NCI-H748 (cell line): ENCODE data around the gene USP10.
A peak's percentile ranks its signal among the peaks of the same experiment; 100 is the strongest.
"Not testable (repeated sequence)": the region's sequence is repeated elsewhere in the genome, so short reads cannot be mapped to it uniquely, and the experiment has no call there.

ENCODE experiments used
- DNase-seq: peaks from one replicate; lab custom pipeline; 2025; ENCODE audit not compliant: unreplicated experiment; lab: John Stamatoyannopoulos, UW

The USP10 gene

DNA sequence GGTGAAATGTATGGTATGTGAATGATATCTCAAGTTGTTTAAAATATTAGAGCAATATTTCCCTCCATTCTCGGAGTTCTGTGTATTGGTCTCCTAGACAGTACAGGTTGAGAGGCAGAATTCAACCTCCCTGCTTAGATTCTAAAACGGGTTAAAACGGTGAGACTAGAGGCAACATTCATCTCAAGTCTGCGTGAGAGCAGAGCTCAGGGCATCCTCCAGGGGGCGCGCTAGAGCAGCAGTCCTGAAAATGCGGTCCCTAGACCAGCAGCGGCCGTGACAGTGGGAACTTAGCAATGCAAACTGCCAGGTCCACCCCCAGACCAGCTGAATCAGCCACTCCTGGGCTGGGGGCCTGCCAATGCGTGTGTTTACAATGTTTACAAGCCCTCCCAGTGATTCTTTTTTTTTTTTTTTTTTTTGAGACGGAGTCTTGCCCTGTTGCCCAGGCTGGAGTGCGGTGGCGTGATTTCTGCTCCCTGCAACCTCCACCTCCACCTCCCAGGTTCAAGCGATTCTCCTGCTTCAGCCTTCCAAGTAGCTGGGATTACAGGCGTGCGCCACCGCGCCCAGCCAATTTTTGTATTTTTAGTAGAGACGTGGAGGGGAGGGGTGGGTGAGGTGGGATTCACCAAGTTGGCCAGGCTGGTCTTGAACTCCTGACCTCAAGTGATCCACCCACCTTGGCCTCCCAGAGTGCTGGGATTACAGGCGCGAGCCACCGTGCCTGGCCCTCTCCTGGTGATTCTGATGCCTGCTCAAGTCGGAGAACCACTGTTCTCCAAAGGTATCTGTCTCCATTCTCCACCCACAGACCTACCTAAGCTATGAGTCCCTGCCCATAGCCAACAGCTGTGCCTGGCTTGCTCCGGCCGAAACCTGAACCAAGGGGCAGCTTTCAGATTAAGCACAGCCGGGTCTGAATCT, 27.3 kb upstream of the USP10 start:
- DNase-seq = peak; percentile 52

DNA sequence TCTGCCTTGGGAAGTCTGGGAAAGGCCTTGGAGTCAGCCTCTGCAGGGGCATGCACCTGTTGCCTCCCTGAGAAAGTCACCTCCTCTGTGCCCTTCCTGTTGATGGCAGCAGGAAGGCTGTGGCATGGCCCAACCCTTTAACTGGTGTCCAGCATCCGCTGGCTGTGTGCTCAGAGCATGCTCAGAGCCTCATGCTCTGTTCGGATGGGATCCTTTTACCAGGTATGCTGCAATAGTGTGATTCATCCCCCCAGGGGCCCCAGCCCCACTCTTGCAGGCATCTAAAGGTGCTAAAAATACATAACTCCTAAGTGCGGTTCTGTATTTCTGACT, 26.6 kb upstream of the USP10 start:
- no peak for DNase-seq

GRCh38 chr16:84673561-84673960, 26.2 kb upstream of the USP10 start:
- no peak for DNase-seq

GRCh38 chr16:84675423-84675822, 24.4 kb upstream of the USP10 start:
- DNase-seq = no peak

DNA sequence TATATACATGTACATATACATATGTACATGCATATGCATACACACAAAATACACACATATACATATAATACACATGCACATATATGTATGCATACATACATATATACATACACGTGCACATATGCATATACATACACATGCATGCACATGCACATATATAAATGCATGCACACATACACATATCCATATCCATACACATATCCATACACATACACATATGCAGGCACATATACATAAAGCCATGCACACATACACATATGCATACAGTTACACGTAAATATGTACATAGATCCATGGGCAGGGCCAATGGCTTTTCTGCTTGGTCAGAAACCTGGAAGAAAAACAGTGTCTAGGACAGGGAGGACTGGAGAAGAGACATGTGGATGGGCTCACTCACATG, 23.9 kb upstream of the USP10 start:
- no peak for DNase-seq

- DNase-seq = no peak
These were observed 22.6 kb upstream of the USP10 start for GRCh38 chr16:84677017-84677803.

- no peak for DNase-seq
These were observed 22.0 kb upstream of the USP10 start for GRCh38 chr16:84677849-84678248.

GRCh38 chr16:84678541-84678940, 21.3 kb upstream of the USP10 start:
- DNase-seq = no peak

DNA sequence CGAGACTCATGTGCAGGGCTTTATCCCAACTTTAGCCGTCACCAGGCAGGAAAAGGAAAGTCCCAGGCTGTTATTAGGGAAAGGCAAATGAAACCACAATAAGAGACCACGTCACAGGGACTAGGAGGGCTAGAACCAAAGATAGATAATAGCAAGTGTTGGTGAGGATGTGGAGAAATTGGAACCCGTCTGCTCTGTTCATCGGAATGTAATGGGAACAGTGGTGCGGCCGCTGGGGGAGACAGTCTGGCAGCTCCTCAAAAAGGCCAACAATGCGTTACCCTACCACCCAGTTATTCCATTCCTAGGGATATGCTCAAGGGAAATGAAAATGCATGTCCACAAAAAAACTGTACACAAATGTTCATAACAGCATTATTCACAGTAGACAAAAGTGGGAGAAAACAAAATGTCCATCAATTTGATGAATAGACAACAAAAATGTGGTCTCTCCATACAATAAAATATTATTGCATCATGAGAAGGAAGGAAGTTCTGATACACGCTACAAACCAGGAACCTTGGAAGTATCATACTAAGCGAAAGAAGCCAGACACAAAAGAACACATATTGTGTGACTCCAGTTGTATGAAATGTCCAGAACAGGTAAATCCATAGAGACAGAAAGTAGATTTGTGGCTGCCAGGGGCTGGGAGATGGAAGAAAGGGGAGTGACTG, 19.5 kb upstream of the USP10 start:
- no peak for DNase-seq

DNA sequence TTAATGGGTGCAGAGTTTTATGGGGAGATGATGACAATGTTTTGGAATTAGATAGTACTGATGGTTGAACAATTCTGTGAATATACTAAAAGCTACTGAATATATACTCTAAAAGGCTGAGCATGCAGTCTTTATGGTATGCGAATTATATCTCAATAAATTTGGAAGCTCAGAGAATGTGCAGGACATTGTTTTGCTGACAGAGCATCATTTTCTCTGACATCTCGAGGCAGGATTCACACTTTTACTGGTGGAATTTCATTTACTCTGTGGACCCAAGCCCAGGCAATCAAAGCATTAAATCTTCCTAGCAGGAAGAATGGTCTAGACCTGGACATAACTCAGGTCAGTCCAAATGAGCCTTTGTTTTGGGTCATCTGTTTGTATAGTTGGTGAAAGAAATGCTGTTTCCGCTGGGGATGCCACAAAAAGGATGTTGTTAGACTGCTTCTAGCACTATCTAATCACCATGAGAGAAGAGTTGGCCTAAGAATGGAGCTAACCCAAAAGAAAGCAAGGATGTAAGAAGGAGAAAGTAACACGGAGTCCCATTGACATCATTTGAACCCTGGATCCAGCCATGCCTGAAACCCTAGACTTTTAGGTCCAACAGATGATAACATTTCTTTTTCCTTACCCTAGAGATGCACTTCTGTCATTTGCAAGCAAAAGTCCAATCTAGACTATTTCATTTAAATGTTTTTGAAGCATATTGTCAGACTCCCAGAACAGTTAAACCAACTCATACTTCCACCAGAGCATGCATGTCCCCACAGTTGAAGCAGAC, 18.8 kb upstream of the USP10 start:
- no peak for DNase-seq

DNA sequence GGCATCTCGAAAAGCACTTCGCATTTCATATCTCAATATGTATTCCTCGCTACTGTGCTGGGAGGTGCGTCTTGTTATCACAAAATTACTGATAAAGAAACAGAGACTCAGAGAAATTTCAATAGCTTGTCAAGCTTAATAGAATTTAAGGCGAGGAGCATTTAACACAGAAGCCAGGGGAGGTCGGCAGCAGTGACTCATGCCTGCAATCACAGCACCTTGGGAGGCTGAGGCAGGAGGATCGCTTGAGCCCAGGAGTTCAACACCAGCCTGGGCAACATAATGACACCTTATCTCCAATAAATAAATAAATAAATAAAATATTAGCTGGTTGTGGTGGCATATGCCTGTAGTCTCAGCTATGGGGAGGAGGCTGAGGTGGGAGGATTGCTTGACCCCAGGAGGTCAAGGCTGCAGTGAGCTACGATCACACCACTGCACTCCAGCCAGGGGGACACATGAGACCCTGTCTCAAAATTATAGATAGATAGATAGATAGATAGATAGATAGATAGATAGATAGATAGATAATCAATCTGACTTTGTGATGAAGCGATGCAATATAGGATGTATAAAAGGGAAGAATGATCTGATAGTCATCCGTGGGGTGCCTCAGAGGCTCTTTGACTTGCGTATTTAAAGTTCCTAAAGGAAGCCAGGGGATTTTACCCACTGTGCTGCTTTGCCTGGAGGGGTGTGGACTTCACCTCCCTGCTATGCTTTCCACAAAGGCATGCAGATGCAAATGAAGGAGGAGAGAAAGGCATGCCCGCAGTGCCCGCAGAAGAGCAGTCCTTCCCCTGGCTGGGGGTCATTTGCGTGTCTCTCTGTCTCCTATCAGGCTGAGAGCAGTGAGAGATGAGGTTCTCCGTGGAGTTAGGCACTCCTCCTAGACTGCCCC, 15.9 kb upstream of the USP10 start:
- no peak for DNase-seq

GRCh38 chr16:84684592-84684965, 15.2 kb upstream of the USP10 start:
- DNase-seq = no peak

DNA sequence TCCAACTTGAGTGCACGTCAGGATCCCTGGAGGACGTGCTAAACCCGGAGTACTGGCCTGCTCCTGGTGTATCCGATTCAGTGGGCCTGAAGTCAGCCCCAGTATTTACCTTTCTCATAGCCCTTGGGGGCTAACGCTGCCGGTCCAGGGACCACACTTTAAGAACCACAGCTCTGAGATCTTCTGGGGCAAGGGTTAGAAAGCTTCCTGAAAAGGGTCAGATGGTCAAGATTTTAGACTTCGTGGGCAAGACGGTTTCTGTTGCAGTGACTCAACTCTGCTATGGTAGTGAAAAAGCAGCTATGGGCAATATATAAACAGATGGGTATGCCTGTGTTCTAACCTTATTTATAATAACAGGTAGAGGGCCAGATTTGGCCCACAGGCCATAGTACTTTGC, 14.6 kb upstream of the USP10 start:
- DNase-seq = no peak

DNA sequence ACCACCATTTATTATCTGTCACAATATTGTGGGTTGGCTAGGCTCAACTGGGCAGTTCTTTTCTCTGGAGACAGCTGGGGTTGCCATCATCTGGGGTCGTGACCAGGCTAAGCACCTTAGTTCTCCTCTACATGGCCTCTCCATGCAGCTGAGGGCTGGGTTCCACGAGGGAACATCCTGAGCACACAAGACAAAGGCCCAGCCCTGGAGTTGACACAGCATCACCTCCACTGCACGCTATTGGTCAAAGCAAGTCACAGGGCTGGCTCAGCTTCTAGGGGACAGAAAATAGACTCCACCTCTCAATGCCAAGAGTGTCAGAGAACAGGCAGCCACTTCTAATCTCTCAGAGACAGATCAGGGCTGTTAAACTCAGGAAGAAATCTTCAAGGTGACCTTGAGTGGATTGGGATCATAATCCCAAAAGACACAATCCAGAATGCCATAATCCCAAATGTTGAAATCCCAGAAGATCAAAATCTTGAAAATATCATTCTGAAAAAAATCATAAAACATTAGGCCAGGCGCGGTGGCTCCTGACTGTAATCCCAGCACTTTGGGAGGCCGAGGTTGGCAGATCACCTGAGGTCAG, 13.0 kb upstream of the USP10 start:
- no peak for DNase-seq

DNA sequence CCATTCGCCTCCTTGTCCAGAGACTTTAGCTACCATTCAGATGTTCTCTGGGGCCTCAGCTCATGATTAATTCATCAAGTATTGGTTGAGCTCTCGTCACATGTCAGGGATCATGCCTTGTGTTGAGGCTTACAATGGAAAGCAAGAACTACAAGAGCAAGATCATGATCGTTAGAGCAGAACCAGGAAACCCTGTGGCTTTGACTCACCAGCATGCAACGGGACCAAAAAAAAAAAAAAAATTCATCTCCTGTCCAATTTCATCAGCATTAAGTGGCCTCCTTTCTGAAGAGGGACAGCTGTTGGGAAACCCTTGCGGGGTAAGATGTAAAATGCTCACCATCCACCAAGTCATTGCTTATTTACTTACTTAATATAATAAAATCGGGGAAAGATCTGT, 12.1 kb upstream of the USP10 start:
- DNase-seq = no peak

DNA sequence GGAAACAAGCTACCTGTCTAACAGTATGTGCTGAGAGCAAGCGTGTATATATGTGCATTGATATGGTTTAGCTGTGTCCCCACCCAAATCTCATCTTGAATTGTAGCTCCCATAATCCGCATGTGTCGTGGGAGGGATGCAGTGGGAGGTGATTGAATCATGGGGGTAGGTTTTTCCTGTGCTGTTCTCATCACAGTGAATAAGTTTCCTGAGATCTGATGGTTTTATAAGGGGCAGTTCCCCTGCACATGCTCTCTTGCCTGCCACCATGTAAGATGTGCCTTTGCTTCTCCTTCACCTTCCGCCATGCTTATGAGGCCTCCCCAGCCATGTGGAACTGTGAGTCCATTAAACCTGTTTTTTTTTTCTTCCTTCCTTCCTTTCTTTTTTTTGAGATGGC, 11.6 kb upstream of the USP10 start:
- DNase-seq = not testable (repeated sequence)

- DNase-seq = no peak
These were observed 10.7 kb upstream of the USP10 start for GRCh38 chr16:84689111-84689510.

DNA sequence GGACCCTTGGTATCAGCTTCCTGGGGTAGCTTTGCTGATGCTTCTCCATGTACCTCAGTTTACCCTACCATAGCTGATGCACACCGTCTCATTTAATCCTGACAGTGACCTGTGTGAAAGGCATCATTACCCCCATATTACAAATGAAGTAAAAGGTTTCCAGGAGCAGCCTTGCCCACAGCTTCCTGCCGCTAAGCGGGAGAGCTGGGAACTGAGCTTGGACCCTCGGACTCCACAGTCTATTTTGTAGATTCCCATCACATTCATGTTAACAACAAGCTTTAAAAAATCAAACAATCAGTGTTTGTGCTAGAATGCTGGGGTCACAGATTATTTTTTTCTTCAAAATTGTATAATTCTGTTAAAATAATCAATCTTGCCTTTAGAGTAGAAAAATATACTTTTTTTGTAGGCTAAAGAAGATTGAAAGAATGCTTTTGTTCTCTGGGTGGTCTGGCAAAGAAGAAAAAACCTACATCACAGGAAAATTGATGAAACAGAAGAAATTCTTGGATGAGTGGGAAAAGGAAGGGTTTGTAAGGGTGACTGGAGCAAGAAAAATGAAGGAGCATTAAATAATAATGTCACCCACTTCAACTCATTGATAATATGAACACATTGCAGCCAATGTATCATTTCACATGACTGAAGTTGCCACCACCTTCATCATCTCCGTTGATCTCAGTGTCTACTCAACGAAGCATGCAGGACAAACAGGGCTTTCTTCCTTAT, 9.5 kb upstream of the USP10 start:
- no peak for DNase-seq
